Measurements from ENCODE around the gene NBEAL1.
"Not testable (repeated sequence)": the region's sequence is repeated elsewhere in the genome, so short reads cannot be mapped to it uniquely, and the experiment has no call there.

NBEAL1 gene

DNA sequence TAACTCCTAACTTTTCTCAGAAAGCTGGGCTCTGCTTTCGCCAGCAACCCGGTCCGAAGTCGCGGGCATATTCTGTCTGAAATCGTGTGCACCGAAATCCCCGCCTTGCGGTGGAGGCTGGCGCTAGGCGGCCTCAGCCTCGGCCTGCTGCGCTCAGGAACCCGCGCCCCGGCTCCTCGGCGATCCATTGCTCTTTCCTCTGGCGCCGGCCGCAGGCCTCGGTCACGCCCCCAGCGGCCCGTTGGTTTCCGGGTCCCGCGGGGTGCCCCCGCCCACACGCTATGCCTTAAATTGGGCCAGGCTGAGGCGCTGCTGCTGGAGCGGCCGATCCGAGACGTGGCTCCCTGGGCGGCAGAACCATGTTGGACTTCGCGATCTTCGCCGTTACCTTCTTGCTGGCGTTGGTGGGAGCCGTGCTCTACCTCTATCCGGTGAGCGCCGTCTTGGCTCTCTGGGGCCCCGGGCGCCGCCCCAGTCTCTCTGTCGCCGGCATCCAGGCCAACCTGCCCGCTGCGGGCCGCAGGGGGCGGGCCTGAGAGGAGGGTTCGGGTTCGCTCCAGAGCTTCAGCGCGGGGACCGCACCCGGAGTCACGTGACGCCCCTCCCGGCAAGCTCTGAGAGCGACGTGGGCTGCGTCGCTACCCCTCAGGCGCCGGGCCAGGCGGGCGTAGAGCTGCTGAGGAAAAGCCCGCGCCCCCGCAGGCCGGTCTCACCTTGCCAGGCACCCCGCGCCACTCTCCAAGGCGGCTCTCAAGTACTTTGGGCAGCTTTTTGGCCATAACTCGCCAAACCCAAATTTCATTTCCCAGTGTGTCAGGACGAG, 224.2 kb downstream of the NBEAL1 start, which contains the start of gene CYP20A1:
Gene CYP20A1, plus strand, starts transcription at position 315 of the 823 bp plus-strand sequence. Its CDS starts 45 bp downstream, at position 360.
- H3K4me3 ChIP-seq (ENCODE audit: low read depth, low read length) = peak within 1 kb of the TSS; percentile 76
- TF ChIP-seq, protein P1, sequence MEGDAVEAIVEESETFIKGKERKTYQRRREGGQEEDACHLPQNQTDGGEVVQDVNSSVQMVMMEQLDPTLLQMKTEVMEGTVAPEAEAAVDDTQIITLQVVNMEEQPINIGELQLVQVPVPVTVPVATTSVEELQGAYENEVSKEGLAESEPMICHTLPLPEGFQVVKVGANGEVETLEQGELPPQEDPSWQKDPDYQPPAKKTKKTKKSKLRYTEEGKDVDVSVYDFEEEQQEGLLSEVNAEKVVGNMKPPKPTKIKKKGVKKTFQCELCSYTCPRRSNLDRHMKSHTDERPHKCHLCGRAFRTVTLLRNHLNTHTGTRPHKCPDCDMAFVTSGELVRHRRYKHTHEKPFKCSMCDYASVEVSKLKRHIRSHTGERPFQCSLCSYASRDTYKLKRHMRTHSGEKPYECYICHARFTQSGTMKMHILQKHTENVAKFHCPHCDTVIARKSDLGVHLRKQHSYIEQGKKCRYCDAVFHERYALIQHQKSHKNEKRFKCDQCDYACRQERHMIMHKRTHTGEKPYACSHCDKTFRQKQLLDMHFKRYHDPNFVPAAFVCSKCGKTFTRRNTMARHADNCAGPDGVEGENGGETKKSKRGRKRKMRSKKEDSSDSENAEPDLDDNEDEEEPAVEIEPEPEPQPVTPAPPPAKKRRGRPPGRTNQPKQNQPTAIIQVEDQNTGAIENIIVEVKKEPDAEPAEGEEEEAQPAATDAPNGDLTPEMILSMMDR (IDR thresholded peaks at IDR 0.05; ENCODE audit: low read depth, low read length) = peak; percentile 29; the same call in 1 of the 2 replicates

DNA sequence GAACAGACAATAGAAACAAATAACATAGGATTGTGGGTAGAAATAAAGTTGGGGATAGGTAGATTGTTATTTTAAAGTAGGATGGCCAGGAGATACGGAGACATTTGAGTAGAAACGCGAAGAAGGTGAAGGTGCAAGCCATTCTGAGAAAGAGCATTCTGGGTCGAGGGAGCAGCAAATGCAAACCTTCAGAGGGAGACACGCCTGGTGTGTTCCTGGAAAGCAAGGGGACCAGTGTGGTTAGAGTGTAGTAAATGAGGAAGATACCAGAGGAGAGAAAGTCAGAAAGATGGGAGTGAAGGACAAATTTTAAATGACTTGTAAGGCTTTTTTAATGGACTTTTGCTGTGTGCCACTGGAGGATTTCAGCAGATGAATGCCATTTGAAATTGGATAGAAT, 225.8 kb downstream of the NBEAL1 start:
- peak overlapping the region; percentile 76; the same call in 1 of the 2 replicates for H3K4me3 ChIP-seq (ENCODE audit: low read depth, low read length)
- TF ChIP-seq, protein P1 (IDR thresholded peaks at IDR 0.05; ENCODE audit: low read depth, low read length) = no peak

DNA sequence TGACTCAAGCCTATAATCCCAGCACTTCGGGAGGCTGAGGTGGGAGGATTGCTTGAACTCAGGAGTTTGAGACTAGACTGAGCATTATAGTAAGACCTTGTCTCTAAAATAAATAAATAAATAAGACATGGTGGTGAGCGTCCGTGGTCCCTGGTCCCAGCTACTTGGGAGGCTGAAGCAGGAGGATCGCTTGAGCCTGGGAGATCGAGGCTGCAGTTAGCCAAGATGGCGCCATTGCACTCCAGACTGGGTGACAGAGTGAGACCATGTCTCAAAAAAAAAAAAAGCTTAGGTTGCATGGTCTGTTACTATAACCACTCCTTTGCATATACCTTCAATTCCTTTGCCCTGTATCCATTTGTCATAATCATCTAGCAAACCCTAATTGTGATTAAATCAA, 227.8 kb downstream of the NBEAL1 start:
- TF ChIP-seq, protein P1 (IDR thresholded peaks at IDR 0.05; ENCODE audit: low read depth, low read length) = no peak

DNA sequence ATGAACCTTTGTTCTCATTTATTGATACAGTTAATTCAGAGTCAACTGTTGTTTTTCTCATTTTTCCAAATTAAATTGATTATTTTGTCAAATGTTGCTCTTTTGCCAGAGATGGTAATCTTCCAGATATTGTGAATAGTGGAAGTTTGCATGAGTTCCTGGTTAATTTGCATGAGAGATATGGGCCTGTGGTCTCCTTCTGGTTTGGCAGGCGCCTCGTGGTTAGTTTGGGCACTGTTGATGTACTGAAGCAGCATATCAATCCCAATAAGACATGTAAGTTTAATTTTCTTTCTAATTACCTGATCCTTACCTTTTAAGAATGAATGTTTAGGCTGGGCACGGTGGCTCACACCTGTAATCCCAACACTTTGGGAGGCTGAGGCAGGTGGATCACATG, 232.0 kb downstream of the NBEAL1 start:
- no peak overlapping the region for H3K4me3 ChIP-seq (ENCODE audit: low read depth, low read length)
- TF ChIP-seq, protein P1 (IDR thresholded peaks at IDR 0.05; ENCODE audit: low read depth, low read length) = no peak

More for the DNA sequence above, 227.8 kb downstream of the NBEAL1 start:
- H3K4me3 ChIP-seq (ENCODE audit: low read depth, low read length) = no peak overlapping the region

DNA sequence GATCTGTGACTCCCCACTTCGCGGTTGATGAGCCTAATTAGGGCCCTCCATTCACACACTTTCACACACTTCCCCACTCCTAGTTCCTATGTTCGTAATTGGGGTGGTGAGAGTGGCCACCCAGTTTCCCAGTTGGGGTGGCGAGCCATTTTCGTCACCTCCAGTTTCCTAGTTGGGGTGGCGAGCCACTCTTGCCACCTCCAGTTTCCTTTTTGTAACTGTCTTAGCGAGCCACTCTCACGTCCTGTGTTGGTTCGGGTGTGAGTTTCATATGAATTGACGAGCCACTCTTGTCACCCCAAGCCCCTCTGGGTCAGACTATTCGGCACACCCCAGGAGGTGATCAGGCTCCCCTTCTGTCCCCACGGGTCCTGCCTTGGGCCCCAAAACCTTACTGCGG, 238.1 kb downstream of the NBEAL1 start:
- H3K4me3 ChIP-seq (ENCODE audit: low read depth, low read length) = no peak overlapping the region
- TF ChIP-seq, protein P1 (IDR thresholded peaks at IDR 0.05; ENCODE audit: low read depth, low read length) = no peak

DNA sequence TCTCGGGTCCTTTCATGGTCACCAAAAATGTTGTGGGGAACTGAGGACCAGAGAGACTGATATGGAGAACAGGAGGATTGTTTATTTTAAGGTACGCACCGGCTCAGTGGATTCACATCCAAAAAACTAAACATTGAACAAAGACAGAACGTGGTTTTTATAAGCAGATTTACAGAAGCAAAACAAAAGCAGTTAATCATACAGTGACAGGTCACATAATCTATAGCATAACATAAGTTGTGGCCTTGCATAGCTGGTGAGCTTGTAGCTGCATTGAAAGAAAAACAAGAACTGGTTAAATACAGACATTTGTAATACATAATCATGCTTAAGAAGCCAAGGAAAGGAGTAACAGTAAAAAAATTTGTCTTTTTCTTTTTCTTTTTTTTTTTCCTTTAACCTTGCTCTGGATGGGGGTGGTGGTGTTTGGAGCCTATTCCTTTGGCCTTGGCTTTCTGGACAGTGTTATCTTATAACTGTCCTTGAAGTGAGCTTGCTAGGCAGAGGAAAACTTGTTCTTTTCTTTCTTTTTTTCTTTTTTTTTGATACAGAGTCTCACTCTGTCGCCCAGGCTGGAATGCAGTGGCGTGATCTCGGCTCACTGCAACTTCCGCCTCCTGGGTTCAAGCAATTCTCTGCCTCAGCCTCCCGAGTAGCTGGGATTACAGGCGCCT, 238.9 kb downstream of the NBEAL1 start:
- H3K4me3 ChIP-seq (ENCODE audit: low read depth, low read length) = not testable (repeated sequence)

DNA sequence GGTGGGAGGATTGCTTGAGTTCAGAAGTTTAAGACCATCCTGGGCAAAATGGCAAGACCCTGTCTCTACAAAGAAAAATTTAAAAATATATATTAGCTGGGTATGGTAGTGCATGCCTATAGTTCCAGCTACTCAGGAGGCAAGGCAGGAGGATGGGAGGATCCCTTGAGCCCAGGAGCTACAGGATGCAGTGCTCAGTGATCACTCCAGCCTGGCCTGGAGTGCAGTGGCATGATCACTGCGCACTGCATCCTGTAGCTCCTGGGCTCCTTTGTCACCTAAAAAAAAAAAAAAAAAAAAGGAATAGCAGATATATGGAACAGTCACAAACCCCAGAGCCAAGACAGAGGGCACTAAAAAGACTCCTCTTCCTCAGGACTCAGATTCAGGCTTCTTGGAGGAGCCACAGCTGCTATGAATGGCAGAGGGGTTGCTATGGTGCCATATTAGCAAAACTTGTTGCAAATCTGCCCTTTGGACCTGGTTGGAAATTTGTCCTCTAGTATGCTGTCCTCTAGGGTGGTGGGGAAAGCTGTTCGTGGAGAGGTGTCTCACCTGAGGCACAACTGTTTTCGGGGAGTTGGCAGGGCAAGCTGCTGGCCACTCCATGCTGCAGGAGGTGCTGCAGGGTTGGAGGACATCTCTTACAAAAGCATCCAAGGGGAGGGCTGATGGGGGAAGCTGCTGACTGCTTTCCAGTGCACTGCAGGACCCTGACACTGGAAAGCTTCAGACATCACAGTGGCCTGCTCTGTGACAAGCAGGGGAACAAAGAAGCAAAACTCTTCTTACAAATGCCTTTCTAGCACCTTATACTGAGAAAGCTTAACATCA, 246.9 kb downstream of the NBEAL1 start:
- TF ChIP-seq, protein P1 (IDR thresholded peaks at IDR 0.05; ENCODE audit: low read depth, low read length) = no peak

More for the DNA sequence above, 246.9 kb downstream of the NBEAL1 start:
- no peak overlapping the region for H3K4me3 ChIP-seq (ENCODE audit: low read depth, low read length)
